ENCODE data around the gene SEC14L5.
"Not testable (repeated sequence)": the region's sequence is repeated elsewhere in the genome, so short reads cannot be mapped to it uniquely, and the experiment has no call there.

SEC14L5 gene

GRCh38 chr16:4954714-4955113, 3.4 kb upstream of the SEC14L5 start:
- DNase-seq (ENCODE audit: low read depth) = no peak

- DNase-seq (ENCODE audit: low read depth) = no peak
These were observed 760 bp upstream of the SEC14L5 start for GRCh38 chr16:4957420-4957719.

GRCh38 chr16:4958510-4959438, 644 bp downstream of the SEC14L5 start:
- no peak for DNase-seq (ENCODE audit: low read depth)

- DNase-seq (ENCODE audit: low read depth) = no peak
These were observed 2.4 kb downstream of the SEC14L5 start for GRCh38 chr16:4960579-4960978.

- no peak for DNase-seq (ENCODE audit: low read depth)
These were observed 4.6 kb downstream of the SEC14L5 start for GRCh38 chr16:4962716-4963115.

GRCh38 chr16:4963527-4963926, 5.4 kb downstream of the SEC14L5 start:
- not testable (repeated sequence) for DNase-seq (ENCODE audit: low read depth)

GRCh38 chr16:4966736-4967453, 8.8 kb downstream of the SEC14L5 start:
- DNase-seq (ENCODE audit: low read depth) = no peak

- DNase-seq (ENCODE audit: low read depth) = not testable (repeated sequence)
These were observed 10.1 kb downstream of the SEC14L5 start for GRCh38 chr16:4968278-4968677.

GRCh38 chr16:4968879-4969483, 10.9 kb downstream of the SEC14L5 start:
- DNase-seq (ENCODE audit: low read depth) = no peak

- no peak for DNase-seq (ENCODE audit: low read depth)
These were observed 11.9 kb downstream of the SEC14L5 start for GRCh38 chr16:4970010-4970409.

GRCh38 chr16:4972938-4973587, 14.9 kb downstream of the SEC14L5 start:
- DNase-seq (ENCODE audit: low read depth) = no peak

GRCh38 chr16:4976079-4976478, 17.9 kb downstream of the SEC14L5 start:
- no peak for DNase-seq (ENCODE audit: low read depth)

- DNase-seq (ENCODE audit: low read depth) = no peak
These were observed 18.5 kb downstream of the SEC14L5 start for GRCh38 chr16:4976611-4977145.

GRCh38 chr16:4979164-4979563, 21.0 kb downstream of the SEC14L5 start:
- no peak for DNase-seq (ENCODE audit: low read depth)

- DNase-seq (ENCODE audit: low read depth) = no peak
These were observed 21.9 kb downstream of the SEC14L5 start for GRCh38 chr16:4979736-4980660.

- no peak for DNase-seq (ENCODE audit: low read depth)
These were observed 22.6 kb downstream of the SEC14L5 start for GRCh38 chr16:4980691-4981090.

- no peak for DNase-seq (ENCODE audit: low read depth)
These were observed 23.3 kb downstream of the SEC14L5 start for GRCh38 chr16:4981473-4981872.

- no peak for DNase-seq (ENCODE audit: low read depth)
These were observed 24.1 kb downstream of the SEC14L5 start for GRCh38 chr16:4982056-4982867.

- DNase-seq (ENCODE audit: low read depth) = no peak
These were observed 26.3 kb downstream of the SEC14L5 start for GRCh38 chr16:4984174-4984990.

All from stimulated activated CD8-positive, alpha-beta memory T cell treated with anti-CD3 and anti-CD28 coated beads, Interleukin-7, amount 100 ng/mL, for 24 hours (primary cell).